Measurements from ENCODE around the gene ACOT8.

DNA sequence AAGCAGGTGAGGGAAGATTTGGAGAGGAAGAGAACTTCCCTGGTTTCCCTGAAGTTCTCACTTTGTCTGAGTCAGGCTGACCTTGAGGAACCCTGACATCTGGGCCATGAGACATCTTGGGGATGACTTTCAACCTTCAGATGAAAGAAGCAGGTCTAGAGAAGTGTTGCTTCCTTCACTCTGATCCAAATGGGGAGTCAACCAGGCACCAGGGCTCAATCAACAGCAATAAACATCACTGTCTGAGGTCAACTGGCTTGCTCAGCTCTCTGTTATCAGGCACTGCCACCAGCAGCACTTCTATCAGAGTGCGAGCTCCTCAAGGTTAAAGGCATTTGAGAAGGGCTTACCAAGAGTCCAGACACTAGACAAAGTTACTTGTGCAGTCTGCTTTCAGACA is 6.3 kb downstream of the ACOT8 start:
- TF ChIP-seq POLR2A (IDR thresholded peaks at IDR 0.05; ENCODE audit: low read length) (peak; percentile 28), GATA1 (IDR thresholded peaks at IDR 0.05; ENCODE audit: low read depth, low read length) (peak; percentile 12)

Measured in erythroblast (primary cell).